Fibroblast of gingiva (primary cell): ENCODE measurements around the gene C17orf58.

Experiments used
- DNase-seq: peaks from one replicate; pipeline ENCODE4 v3.0.0-alpha.2; 2011; ENCODE audit warnings: low read depth

C17orf58 gene

DNA sequence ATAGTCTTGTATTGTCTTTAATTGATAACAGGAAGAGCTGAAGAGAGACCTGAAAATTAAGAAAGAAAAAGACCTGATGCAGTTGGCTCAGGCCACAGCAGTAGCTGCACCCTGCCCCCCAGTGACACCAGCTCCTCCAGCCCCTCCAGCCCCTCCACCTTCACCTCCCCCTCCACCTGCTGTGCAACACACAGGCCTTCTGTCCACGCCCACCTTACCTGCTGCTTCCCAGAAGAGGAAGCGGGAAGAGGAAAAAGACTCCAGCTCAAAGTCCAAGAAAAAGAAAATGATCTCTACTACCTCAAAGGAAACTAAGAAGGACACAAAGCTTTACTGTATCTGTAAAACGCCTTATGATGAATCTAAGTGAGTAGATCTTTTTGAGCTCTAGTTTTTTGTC is 36.8 kb downstream of the C17orf58 start:
- DNase-seq, result no peak

DNA sequence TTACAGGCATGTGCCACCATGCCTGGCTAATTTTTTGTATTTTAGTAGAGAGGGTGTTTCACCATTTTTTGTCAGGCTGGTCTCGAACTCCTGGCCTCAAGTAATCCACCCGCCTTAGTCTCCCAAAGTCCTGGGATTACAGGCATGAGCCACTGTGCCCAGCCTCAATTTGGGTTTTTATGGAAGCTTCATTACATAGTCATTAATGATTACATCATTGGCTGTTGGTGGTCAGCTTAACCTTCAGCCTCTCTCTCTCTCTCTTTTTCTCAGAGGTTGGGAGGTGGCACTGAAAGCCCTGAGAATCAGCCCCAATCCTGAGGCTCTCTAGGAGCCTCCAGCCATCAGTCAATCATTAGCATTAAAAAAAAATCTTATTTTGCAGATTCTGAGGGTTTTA is 45.3 kb downstream of the C17orf58 start:
- DNase-seq, result no peak

DNA sequence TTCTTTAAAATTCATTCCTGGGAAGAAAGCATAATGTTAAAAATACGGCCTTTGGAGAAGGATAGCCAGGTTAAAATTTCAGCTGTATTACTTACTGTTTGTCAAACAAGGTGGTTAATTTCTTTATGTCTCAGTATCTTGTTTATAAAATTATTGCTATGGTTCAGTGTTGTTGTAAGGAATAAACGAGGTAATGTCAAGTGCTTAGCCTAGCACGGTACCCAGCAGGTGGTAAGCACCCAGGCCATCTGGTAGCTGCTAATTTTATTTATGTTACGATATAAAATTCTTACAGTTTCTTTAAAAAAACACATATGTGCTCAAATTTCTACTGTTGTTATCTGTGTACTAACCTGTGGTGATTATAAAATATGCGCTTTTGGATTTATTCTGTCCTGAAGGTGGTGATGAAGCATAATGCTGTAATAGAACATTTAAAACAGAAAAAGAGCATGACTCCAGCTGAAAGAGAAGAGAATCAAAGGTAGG is 48.9 kb downstream of the C17orf58 start:
- no peak for DNase-seq

DNA sequence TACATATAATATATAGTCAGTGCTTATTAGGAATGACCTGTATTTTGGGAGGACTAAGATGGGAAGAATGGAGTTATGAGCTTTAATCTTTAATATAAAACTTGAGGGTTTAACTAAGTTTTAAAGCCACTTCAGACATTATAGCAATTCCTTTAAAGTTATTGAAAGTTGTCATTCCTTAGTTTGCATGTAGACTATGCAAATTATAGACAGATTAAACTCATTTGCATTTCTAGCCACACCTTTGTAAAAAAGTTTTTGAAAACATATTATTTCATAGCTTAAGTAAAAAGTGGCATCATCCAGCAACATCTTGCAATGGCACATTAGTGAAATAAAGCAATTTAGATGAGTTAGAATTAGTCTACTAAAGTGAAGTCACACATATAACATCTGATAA is 49.8 kb downstream of the C17orf58 start:
- no peak for DNase-seq

DNA sequence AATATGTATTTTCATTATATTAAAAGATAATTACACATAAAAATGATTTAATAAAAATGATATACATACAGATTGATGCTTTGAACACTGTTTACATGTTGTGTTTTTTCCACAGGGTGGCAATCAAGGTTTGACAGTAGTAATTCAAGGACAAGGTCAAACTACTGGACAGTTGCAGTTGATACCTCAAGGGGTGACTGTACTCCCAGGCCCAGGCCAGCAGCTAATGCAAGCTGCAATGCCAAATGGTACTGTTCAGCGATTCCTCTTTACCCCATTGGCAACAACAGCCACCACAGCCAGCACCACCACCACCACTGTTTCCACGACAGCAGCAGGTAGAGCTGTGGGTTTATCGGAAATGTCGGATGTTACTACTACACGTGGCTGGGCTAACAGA is 52.2 kb downstream of the C17orf58 start:
- no peak for DNase-seq

DNA sequence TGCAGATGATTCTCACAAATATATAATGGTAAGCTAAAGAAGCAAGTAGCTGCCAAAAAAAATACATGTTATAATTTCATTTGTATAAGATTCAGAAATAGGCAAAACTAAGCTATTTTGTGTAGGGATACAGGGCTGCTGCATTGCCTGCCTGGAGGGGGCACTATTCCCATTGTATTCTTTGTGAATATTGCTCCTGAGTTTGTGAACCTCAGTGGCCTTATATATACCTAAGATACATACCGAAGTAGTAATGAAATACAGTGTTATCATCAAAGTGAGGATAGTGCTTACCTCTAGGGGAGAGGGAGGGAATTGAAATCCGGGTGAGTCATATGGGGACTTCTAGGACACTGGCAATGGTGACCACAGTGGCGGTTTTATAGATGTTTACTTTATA is 53.5 kb downstream of the C17orf58 start:
- DNase-seq, result no peak
